ENCODE results near the gene PNPLA1.

DNA sequence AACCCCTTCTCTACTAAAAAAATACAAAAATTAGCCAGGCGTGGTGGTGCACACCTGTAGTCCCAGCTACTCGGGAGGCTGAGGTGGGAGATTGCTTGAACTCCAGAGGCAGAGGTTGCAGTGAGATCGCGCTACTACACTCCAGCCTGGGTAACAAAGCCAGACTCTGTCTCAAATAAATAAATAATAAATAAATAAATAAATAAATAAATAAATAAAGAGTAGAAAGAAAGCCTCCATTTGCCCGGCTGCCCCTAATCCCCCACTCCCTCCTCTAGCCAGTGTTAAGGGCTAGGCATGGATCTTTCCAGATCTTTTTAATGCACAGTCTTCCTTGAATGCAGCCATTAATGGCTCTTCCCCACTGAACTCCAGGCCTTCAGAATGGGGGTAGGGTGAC, 3.2 kb downstream of the PNPLA1 start:
- TF ChIP-seq, protein P1, sequence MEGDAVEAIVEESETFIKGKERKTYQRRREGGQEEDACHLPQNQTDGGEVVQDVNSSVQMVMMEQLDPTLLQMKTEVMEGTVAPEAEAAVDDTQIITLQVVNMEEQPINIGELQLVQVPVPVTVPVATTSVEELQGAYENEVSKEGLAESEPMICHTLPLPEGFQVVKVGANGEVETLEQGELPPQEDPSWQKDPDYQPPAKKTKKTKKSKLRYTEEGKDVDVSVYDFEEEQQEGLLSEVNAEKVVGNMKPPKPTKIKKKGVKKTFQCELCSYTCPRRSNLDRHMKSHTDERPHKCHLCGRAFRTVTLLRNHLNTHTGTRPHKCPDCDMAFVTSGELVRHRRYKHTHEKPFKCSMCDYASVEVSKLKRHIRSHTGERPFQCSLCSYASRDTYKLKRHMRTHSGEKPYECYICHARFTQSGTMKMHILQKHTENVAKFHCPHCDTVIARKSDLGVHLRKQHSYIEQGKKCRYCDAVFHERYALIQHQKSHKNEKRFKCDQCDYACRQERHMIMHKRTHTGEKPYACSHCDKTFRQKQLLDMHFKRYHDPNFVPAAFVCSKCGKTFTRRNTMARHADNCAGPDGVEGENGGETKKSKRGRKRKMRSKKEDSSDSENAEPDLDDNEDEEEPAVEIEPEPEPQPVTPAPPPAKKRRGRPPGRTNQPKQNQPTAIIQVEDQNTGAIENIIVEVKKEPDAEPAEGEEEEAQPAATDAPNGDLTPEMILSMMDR (IDR thresholded peaks at IDR 0.05): no peak
- TF ChIP-seq POLR2AphosphoS5 (IDR thresholded peaks at IDR 0.05; ENCODE audit: low read depth, low read length): no peak
- TF ChIP-seq, protein P2, sequence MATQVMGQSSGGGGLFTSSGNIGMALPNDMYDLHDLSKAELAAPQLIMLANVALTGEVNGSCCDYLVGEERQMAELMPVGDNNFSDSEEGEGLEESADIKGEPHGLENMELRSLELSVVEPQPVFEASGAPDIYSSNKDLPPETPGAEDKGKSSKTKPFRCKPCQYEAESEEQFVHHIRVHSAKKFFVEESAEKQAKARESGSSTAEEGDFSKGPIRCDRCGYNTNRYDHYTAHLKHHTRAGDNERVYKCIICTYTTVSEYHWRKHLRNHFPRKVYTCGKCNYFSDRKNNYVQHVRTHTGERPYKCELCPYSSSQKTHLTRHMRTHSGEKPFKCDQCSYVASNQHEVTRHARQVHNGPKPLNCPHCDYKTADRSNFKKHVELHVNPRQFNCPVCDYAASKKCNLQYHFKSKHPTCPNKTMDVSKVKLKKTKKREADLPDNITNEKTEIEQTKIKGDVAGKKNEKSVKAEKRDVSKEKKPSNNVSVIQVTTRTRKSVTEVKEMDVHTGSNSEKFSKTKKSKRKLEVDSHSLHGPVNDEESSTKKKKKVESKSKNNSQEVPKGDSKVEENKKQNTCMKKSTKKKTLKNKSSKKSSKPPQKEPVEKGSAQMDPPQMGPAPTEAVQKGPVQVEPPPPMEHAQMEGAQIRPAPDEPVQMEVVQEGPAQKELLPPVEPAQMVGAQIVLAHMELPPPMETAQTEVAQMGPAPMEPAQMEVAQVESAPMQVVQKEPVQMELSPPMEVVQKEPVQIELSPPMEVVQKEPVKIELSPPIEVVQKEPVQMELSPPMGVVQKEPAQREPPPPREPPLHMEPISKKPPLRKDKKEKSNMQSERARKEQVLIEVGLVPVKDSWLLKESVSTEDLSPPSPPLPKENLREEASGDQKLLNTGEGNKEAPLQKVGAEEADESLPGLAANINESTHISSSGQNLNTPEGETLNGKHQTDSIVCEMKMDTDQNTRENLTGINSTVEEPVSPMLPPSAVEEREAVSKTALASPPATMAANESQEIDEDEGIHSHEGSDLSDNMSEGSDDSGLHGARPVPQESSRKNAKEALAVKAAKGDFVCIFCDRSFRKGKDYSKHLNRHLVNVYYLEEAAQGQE (IDR thresholded peaks at IDR 0.05; ENCODE audit: insufficient read depth in 1 of 2, low read depth in 2 of 2, low read length in 1 of 2): no peak
- no peak for TF ChIP-seq SIN3A (IDR thresholded peaks at IDR 0.05; ENCODE audit: borderline replicate concordance, insufficient read depth, low read depth, low read length)
